DND-41 (cell line): Measurements from ENCODE around the gene SSR3.

ENCODE experiments used
- EZH2 ChIP-seq: IDR thresholded peaks from 3 replicates; pipeline ENCODE4 v1.6.1; 2012; ENCODE audit warnings: borderline replicate concordance, low read depth, mild to moderate bottlenecking, moderate library complexity, low read length, inconsistent platforms; ENCODE audit not compliant: severe bottlenecking
- TF ChIP-seq, protein P1 (sequence below): IDR thresholded peaks from 2 replicates; pipeline ENCODE4 v1.5.1; 2012; ENCODE audit warnings: borderline replicate concordance, low read length, moderate library complexity, mild to moderate bottlenecking; ENCODE audit not compliant: poor library complexity, severe bottlenecking; ENCODE audit errors: extremely low read depth

DNA sequence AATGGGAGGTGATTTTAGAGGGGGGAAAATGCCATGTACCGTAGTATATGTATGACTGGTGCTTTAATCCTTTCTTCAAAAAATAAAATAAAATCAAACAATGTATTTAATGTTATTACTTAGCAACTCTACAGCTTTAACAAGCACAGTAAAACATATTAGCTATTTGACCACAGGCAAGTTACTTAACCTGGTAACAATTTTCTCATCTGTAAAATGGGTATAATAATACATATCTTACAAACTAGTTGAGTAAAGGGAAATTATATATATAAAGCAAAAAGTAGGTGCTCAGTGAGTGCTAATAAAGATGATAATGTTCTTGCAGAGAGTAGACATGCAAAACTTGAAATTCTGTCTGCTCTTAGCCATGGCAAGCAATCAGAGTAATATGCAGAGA, 27.9 kb downstream of the SSR3 start:
- TF ChIP-seq, protein P1, sequence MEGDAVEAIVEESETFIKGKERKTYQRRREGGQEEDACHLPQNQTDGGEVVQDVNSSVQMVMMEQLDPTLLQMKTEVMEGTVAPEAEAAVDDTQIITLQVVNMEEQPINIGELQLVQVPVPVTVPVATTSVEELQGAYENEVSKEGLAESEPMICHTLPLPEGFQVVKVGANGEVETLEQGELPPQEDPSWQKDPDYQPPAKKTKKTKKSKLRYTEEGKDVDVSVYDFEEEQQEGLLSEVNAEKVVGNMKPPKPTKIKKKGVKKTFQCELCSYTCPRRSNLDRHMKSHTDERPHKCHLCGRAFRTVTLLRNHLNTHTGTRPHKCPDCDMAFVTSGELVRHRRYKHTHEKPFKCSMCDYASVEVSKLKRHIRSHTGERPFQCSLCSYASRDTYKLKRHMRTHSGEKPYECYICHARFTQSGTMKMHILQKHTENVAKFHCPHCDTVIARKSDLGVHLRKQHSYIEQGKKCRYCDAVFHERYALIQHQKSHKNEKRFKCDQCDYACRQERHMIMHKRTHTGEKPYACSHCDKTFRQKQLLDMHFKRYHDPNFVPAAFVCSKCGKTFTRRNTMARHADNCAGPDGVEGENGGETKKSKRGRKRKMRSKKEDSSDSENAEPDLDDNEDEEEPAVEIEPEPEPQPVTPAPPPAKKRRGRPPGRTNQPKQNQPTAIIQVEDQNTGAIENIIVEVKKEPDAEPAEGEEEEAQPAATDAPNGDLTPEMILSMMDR: no peak
- TF ChIP-seq EZH2: no peak
